Measurements from ENCODE around the gene ARID1B.

The ARID1B gene

DNA sequence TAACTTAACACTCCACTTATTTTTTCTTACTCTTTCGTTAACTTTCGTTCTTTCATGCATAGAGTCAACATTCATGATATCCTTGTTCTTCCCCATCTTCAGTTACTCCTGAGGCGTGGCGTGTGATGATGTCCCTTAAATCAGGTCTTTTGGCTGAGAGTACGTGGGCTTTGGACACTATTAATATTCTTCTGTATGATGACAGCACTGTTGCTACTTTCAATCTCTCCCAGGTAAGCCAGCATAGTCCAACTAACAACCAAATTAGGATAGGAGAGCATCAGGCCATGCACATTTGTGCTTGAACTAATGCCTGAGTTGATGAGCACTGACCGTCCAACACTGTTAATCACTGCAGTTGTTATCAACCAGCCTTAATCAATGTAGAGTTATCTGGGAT, 426.6 kb downstream of the ARID1B start:
- no peak for DNase-seq (ENCODE audit: low read depth)
- H3K4me1 ChIP-seq (ENCODE audit: control insufficient read depth, insufficient read depth, low read length) = no peaks in the 10 kb centered on the region
- H3K9ac ChIP-seq (ENCODE audit: low read length) = no peak overlapping the region
- H3K27me3 ChIP-seq (replicated peaks; ENCODE audit: control insufficient read depth, insufficient read depth, low read length) = no peaks in the 10 kb centered on the region
- no peak overlapping the region for H3K4me3 ChIP-seq (ENCODE audit: low read length)
- H3K36me3 ChIP-seq (ENCODE audit: control insufficient read depth, insufficient read depth, low read length, severe bottlenecking) = peaks cover 73% of the 10 kb centered on the region
- no peaks in the 10 kb centered on the region for H3K9me3 ChIP-seq (ENCODE audit: control insufficient read depth, low read length)

DNA sequence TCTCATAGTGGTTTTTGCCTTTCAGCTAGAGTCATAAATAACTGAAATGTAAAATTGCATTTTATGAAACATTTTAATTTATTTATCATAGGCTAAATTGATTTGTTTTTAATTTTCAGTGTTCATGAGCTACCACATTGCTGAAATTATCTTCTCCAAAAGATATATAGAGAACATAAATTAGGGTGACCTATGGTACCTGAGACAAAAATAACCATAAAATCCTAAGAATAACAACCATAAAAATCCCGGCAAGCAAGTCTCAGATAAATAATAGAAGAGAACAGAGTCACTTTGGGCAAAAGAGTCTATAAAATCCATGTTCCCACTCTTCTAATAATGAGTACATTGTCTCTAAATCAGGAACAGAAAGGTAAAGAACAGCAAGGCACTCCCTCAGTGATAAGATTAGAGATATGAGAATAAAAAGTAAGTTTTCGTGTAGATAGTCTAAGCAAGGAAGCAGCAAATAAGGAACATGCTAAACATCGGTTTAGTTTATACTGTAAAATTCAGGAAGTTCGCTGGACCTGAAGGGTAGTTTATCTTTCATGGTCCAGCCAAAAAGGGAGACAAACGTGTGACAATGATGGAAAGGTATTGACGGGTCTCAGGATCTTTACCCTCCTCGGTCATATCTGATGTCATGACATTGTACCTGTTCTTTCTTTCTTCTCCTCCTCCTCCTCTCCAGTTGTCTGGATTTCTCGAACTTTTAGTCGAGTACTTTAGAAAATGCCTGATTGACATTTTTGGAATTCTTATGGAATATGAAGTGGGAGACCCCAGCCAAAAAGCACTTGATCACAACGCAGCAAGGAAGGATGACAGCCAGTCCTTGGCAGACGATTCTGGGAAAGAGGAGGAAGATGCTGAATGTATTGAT, 428.5 kb downstream of the ARID1B start:
- Histone ChIP-seq H3K9ac (ENCODE audit: low read length) (no peak overlapping the region), H3K4me3 (ENCODE audit: low read length) (no peak overlapping the region), H3K27me3 (replicated peaks; ENCODE audit: control insufficient read depth, insufficient read depth, low read length) (no peaks in the 10 kb centered on the region), H3K36me3 (ENCODE audit: control insufficient read depth, insufficient read depth, low read length, severe bottlenecking) (peaks cover 63% of the 10 kb centered on the region), H3K4me1 (ENCODE audit: control insufficient read depth, insufficient read depth, low read length) (no peaks in the 10 kb centered on the region), H3K9me3 (ENCODE audit: control insufficient read depth, low read length) (no peaks in the 10 kb centered on the region)
- no peak for DNase-seq (ENCODE audit: low read depth)

DNA sequence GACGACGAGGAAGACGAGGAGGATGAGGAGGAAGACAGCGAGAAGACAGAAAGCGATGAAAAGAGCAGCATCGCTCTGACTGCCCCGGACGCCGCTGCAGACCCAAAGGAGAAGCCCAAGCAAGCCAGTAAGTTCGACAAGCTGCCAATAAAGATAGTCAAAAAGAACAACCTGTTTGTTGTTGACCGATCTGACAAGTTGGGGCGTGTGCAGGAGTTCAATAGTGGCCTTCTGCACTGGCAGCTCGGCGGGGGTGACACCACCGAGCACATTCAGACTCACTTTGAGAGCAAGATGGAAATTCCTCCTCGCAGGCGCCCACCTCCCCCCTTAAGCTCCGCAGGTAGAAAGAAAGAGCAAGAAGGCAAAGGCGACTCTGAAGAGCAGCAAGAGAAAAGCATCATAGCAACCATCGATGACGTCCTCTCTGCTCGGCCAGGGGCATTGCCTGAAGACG, 429.2 kb downstream of the ARID1B start:
- H3K4me3 ChIP-seq (ENCODE audit: low read length) = no peak overlapping the region
- DNase-seq (ENCODE audit: low read depth) = no peak
- H3K4me1 ChIP-seq (ENCODE audit: control insufficient read depth, insufficient read depth, low read length) = no peaks in the 10 kb centered on the region
- H3K27me3 ChIP-seq (replicated peaks; ENCODE audit: control insufficient read depth, insufficient read depth, low read length) = no peaks in the 10 kb centered on the region
- peaks cover 57% of the 10 kb centered on the region for H3K36me3 ChIP-seq (ENCODE audit: control insufficient read depth, insufficient read depth, low read length, severe bottlenecking)
- H3K9ac ChIP-seq (ENCODE audit: low read length) = no peak overlapping the region
- H3K9me3 ChIP-seq (ENCODE audit: control insufficient read depth, low read length) = no peaks in the 10 kb centered on the region

DNA sequence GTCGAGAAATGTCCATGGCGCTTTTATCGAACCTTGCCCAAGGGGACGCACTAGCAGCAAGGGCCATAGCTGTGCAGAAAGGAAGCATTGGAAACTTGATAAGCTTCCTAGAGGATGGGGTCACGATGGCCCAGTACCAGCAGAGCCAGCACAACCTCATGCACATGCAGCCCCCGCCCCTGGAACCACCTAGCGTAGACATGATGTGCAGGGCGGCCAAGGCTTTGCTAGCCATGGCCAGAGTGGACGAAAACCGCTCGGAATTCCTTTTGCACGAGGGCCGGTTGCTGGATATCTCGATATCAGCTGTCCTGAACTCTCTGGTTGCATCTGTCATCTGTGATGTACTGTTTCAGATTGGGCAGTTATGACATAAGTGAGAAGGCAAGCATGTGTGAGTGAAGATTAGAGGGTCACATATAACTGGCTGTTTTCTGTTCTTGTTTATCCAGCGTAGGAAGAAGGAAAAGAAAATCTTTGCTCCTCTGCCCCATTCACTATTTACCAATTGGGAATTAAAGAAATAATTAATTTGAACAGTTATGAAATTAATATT, 430.4 kb downstream of the ARID1B start:
- no peak for DNase-seq (ENCODE audit: low read depth)
- Histone ChIP-seq H3K4me1 (ENCODE audit: control insufficient read depth, insufficient read depth, low read length) (peaks cover 8% of the 10 kb centered on the region), H3K36me3 (ENCODE audit: control insufficient read depth, insufficient read depth, low read length, severe bottlenecking) (peaks cover 46% of the 10 kb centered on the region), H3K27me3 (replicated peaks; ENCODE audit: control insufficient read depth, insufficient read depth, low read length) (no peaks in the 10 kb centered on the region), H3K9ac (ENCODE audit: low read length) (no peak overlapping the region), H3K4me3 (ENCODE audit: low read length) (no peak overlapping the region), H3K9me3 (ENCODE audit: control insufficient read depth, low read length) (no peaks in the 10 kb centered on the region)

DNA sequence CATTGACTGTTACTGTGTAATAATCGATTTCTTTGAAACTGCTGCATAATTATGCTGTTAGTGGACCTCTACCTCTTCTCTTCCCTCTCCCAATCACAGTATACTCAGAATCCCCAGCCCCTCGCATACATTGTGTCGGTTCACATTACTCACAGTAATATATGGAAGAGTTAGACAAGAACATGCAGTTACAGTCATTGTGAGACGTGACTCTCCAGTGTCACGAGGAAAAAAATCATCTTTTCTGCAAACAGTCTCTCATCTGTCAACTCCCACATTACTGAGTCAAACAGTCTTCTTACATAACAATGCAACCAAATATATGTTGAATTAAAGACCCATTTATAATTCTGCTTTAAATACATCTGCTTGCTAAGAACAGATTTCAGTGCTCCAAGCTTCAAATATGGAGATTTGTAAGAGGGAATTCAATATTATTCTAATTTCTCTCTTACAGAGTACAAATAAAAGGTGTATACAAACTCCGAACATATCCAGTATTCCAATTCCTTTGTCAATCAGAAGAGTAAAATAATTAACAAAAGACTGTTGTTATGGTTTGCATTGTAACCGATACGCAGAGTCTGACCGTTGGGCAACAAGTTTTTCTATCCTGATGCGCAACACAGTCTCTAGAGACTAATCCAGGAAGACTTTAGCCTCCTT, 432.8 kb downstream of the ARID1B start:
- no peaks in the 10 kb centered on the region for H3K27me3 ChIP-seq (replicated peaks; ENCODE audit: control insufficient read depth, insufficient read depth, low read length)
- no peaks in the 10 kb centered on the region for H3K9me3 ChIP-seq (ENCODE audit: control insufficient read depth, low read length)
- no peak overlapping the region for H3K9ac ChIP-seq (ENCODE audit: low read length)
- H3K36me3 ChIP-seq (ENCODE audit: control insufficient read depth, insufficient read depth, low read length, severe bottlenecking) = peaks cover 32% of the 10 kb centered on the region
- no peak for DNase-seq (ENCODE audit: low read depth)
- peaks cover 8% of the 10 kb centered on the region for H3K4me1 ChIP-seq (ENCODE audit: control insufficient read depth, insufficient read depth, low read length)
- no peak overlapping the region for H3K4me3 ChIP-seq (ENCODE audit: low read length)

DNA sequence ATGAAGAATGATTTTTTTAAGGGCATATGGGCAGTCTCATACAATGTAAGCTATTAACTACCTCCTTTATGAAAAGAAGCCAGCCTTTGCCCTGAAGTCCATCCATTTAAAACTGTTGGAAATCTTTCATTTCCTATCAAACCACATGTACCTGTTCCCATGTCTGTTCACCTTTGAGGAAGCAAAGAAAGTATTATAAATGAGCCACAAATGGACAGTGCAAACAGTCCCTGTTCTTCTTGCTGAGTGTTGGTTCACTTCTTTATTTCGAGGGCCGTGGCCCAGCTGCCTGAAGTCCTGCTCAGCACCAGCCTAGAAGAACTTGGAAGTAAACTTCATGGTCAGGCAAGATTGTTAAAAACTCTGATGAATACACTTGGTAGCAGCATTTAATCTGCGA, 433.8 kb downstream of the ARID1B start:
- DNase-seq (ENCODE audit: low read depth) = no peak
- peaks cover 23% of the 10 kb centered on the region for H3K36me3 ChIP-seq (ENCODE audit: control insufficient read depth, insufficient read depth, low read length, severe bottlenecking)
- no peaks in the 10 kb centered on the region for H3K27me3 ChIP-seq (replicated peaks; ENCODE audit: control insufficient read depth, insufficient read depth, low read length)
- no peak overlapping the region for H3K4me3 ChIP-seq (ENCODE audit: low read length)
- H3K9ac ChIP-seq (ENCODE audit: low read length) = no peak overlapping the region
- peaks cover 8% of the 10 kb centered on the region for H3K4me1 ChIP-seq (ENCODE audit: control insufficient read depth, insufficient read depth, low read length)
- no peaks in the 10 kb centered on the region for H3K9me3 ChIP-seq (ENCODE audit: control insufficient read depth, low read length)

DNA sequence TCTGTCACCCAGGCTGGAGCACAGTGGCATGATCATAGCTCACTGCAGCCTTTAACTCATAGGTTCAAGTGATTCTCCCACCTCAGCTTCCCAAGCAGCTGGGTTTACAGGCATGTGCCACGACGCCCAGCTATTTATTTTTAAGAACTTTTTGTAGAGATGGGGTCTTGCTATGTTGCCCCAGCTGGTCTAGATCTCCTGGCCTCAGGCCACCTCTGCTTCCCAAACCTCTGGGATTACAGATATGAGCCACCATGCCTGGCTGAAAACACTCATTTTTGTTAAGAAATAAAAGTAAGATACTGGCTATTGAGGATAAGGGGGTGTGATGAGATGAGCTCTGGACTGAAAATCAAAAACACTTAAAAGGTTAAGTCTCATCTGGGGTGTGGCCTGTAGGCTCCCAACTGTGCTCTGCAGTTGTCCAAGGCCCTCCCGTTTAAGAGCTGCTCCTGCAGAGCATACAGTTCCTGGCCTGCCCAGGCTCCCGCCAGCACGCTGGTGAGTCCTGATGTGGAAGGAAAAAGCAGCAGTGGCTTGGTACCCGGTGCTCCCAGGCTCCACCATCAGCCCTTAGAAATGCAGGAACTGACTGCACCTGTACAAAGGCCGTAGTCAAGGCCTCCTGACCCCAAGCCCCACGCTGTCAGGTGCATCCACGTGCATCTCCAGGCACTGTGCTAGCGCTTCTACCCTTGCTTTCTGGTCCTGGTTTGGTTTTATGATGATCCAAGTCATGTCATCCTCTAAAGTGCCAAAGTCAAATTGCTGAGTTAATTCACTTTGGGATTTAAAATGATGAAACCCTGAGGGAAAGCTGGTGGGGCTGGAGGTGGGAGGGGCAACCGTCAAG, 434.7 kb downstream of the ARID1B start:
- Histone ChIP-seq H3K4me3 (ENCODE audit: low read length) (no peak overlapping the region), H3K27me3 (replicated peaks; ENCODE audit: control insufficient read depth, insufficient read depth, low read length) (no peaks in the 10 kb centered on the region), H3K36me3 (ENCODE audit: control insufficient read depth, insufficient read depth, low read length, severe bottlenecking) (peaks cover 14% of the 10 kb centered on the region), H3K4me1 (ENCODE audit: control insufficient read depth, insufficient read depth, low read length) (peaks cover 8% of the 10 kb centered on the region), H3K9me3 (ENCODE audit: control insufficient read depth, low read length) (no peaks in the 10 kb centered on the region), H3K9ac (ENCODE audit: low read length) (no peak overlapping the region)
- no peak for DNase-seq (ENCODE audit: low read depth)

DNA sequence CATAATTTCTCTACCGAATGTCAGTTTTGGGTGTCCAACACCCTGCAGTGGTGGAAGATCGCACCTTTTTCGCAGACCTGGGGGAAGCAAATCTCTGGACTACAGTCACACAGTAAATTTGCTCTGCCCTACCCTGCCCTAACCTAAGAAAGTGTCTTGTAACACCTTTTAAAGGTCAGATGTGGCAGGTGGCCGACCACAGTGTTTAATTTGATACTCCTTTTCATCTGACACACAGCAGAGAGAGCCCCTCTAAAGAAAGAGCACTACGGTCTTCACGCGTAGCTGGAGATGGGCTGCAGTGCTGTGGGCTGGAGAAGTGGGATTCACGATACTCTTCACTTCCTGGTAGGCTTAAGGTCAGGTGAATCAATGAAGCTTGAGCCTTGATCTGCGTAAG, 436.2 kb downstream of the ARID1B start:
- H3K4me3 ChIP-seq (ENCODE audit: low read length) = no peak overlapping the region
- H3K36me3 ChIP-seq (ENCODE audit: control insufficient read depth, insufficient read depth, low read length, severe bottlenecking) = peaks cover under 1% of the 10 kb centered on the region
- H3K9me3 ChIP-seq (ENCODE audit: control insufficient read depth, low read length) = no peaks in the 10 kb centered on the region
- H3K27me3 ChIP-seq (replicated peaks; ENCODE audit: control insufficient read depth, insufficient read depth, low read length) = no peaks in the 10 kb centered on the region
- no peak overlapping the region for H3K9ac ChIP-seq (ENCODE audit: low read length)
- H3K4me1 ChIP-seq (ENCODE audit: control insufficient read depth, insufficient read depth, low read length) = peaks cover 8% of the 10 kb centered on the region
- DNase-seq (ENCODE audit: low read depth) = no peak

DNA sequence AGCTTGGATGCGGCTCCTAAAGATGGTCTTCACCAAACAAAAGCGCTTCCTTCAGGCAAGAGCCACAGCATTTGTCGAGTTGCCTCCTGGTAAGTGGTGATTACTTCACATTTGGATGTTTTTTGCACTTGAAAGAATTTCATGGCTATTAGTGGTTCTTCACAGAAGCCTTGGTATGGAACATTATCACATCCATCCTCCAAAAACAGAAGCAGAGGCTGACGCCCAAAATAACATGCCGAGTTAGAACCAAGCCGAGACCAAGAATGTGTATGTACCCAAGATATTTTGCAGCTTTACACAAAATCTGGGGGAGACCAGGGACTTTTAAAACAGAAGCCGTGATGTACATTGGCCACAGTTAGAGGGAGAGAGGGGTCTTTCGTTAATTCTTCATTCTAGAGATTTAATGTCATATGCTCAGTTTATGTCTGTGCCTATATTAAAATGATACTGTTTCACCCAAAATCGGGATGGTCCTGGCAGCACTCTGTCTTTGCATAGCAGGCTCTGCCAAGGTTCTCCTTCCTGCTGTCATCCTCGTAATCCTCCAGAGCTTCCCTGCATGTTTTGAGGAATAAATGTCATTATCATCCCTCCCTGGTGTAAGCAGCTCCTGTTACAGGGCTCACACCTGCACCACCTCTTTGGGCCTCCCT, 436.9 kb downstream of the ARID1B start:
- H3K4me1 ChIP-seq (ENCODE audit: control insufficient read depth, insufficient read depth, low read length) = peaks cover 9% of the 10 kb centered on the region
- no peak overlapping the region for H3K9ac ChIP-seq (ENCODE audit: low read length)
- H3K9me3 ChIP-seq (ENCODE audit: control insufficient read depth, low read length) = no peaks in the 10 kb centered on the region
- H3K27me3 ChIP-seq (replicated peaks; ENCODE audit: control insufficient read depth, insufficient read depth, low read length) = no peaks in the 10 kb centered on the region
- no peaks in the 10 kb centered on the region for H3K36me3 ChIP-seq (ENCODE audit: control insufficient read depth, insufficient read depth, low read length, severe bottlenecking)
- no peak for DNase-seq (ENCODE audit: low read depth)
- no peak overlapping the region for H3K4me3 ChIP-seq (ENCODE audit: low read length)

DNA sequence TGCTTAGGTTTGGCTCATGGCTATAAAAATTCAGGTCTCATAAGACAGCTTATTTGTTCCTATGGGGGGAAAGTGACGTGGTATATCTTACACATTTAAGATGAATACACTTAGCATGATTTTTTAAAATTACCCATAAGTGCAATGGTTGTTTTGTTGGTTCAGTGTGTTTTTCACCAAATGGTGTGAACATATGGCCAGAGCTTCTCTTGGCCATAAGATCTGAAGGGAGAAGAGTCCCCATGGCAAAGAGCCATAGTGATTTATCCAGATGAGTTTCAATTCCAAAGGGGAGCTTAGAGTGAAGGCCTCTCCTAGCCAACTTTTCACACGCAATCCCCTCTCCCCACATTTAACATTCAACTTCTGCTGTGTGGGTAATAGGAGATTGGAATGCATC, 438.5 kb downstream of the ARID1B start:
- no peak overlapping the region for H3K9ac ChIP-seq (ENCODE audit: low read length)
- H3K9me3 ChIP-seq (ENCODE audit: control insufficient read depth, low read length) = no peaks in the 10 kb centered on the region
- H3K27me3 ChIP-seq (replicated peaks; ENCODE audit: control insufficient read depth, insufficient read depth, low read length) = no peaks in the 10 kb centered on the region
- DNase-seq (ENCODE audit: low read depth) = no peak
- H3K4me1 ChIP-seq (ENCODE audit: control insufficient read depth, insufficient read depth, low read length) = peaks cover 26% of the 10 kb centered on the region
- no peaks in the 10 kb centered on the region for H3K36me3 ChIP-seq (ENCODE audit: control insufficient read depth, insufficient read depth, low read length, severe bottlenecking)
- H3K4me3 ChIP-seq (ENCODE audit: low read length) = no peak overlapping the region
